Dendritic cell treated with granulocyte-macrophage colony-stimulating factor and Interleukin-4, amounts not matched to agents 40 ng/mL and 50 ng/mL, for 4 days (primary cell): ENCODE data around the gene RBM17.
"Not testable (repeated sequence)": the region's sequence is repeated elsewhere in the genome, so short reads cannot be mapped to it uniquely, and the experiment has no call there.

Experiments used
- H3K27ac Mint-ChIP-seq: one replicate; pipeline ENCODE4 v1.8.0; 2022; ENCODE audit warnings: mild to moderate bottlenecking, mixed read lengths
- H3K27me3 Mint-ChIP-seq: one replicate; pipeline ENCODE4 v1.8.0; 2022; ENCODE audit warnings: mild to moderate bottlenecking, mixed read lengths
- H3K36me3 Mint-ChIP-seq: one replicate; pipeline ENCODE4 v1.8.0; 2022; ENCODE audit warnings: low read depth, mixed read lengths
- H3K4me1 Mint-ChIP-seq: one replicate; pipeline ENCODE4 v1.8.0; 2022; ENCODE audit warnings: low read depth, mixed read lengths
- H3K4me3 Mint-ChIP-seq: one replicate; pipeline ENCODE4 v1.8.0; 2022; ENCODE audit warnings: mild to moderate bottlenecking, moderate library complexity, mixed read lengths
- H3K9me3 Mint-ChIP-seq: one replicate; pipeline ENCODE4 v1.8.0; 2022; ENCODE audit warnings: mixed read lengths
- intact Hi-C: fragments of 100-400 bp; cut with micrococcal nuclease; formaldehyde crosslinking; loops from one replicate; pipeline ENCODE4 v1.15.0; 2022

RBM17 gene

GRCh38 chr10:6165221-6165725 lies 76.4 kb downstream of the RBM17 start:
- Mint-ChIP-seq H3K36me3 (peaks cover 51% of the 10 kb centered on the region), H3K4me1 (peaks cover 82% of the 10 kb centered on the region), H3K27ac (peak overlapping the region; percentile 99), H3K4me3 (peak overlapping the region; percentile 97), H3K9me3 (no peaks in the 10 kb centered on the region), H3K27me3 (no peaks in the 10 kb centered on the region)
- intact Hi-C loops, result loop anchor here (2.0 kb wide), 1 partner anchor 32 kb away; no protein-coding TSS in a partner anchor

- intact Hi-C loops, result loop anchor here (2.0 kb wide), 1 partner anchor 31 kb away; no protein-coding TSS in a partner anchor
- Mint-ChIP-seq H3K4me1 (peaks cover 88% of the 10 kb centered on the region), H3K36me3 (peaks cover 48% of the 10 kb centered on the region)
- H3K9me3 Mint-ChIP-seq, H3K4me3 Mint-ChIP-seq, H3K27ac Mint-ChIP-seq, H3K27me3 Mint-ChIP-seq: not testable (repeated sequence)
These were observed 77.1 kb downstream of the RBM17 start for GRCh38 chr10:6165933-6166332.
